Colon (tissue), 2 donors: Measurements from ENCODE around the gene MAP2K7.
"Not testable (repeated sequence)": the region's sequence is repeated elsewhere in the genome, so short reads cannot be mapped to it uniquely, and the experiment has no call there.

ENCODE experiments used
- FAIRE-seq: peaks from 2 replicates; lab custom pipeline; 2012; peaks lifted over from hg19 to GRCh38; lab: Jason Lieb, UNC
- donor health status: control.
- donor health status: control.

The MAP2K7 gene

GRCh38 chr19:7919610-7920518, 16.2 kb downstream of the MAP2K7 start, which contains the start of gene SNAPC2:
TSS of gene SNAPC2 (plus strand) at chr19:7920338. CDS start at chr19:7920367, 29 bp downstream.
- FAIRE-seq, result no peak

- no peak for FAIRE-seq
Measured at GRCh38 chr19:7920519-7921301, 17.0 kb downstream of the MAP2K7 start.

- no peak for FAIRE-seq
Measured at GRCh38 chr19:7921302-7921966, 17.8 kb downstream of the MAP2K7 start.

GRCh38 chr19:7921967-7922835, 18.5 kb downstream of the MAP2K7 start:
- no peak for FAIRE-seq

GRCh38 chr19:7922836-7923195, 19.1 kb downstream of the MAP2K7 start:
- FAIRE-seq, result no peak

- no peak for FAIRE-seq
Measured at GRCh38 chr19:7923295-7924191, 19.9 kb downstream of the MAP2K7 start.

- FAIRE-seq, result no peak
Measured at GRCh38 chr19:7924241-7924640, 20.6 kb downstream of the MAP2K7 start.

- no peak for FAIRE-seq
Measured at GRCh38 chr19:7924651-7925170, 21.0 kb downstream of the MAP2K7 start.

- no peak for FAIRE-seq
Measured at GRCh38 chr19:7925171-7925851, 21.6 kb downstream of the MAP2K7 start.

GRCh38 chr19:7926021-7926726, 22.5 kb downstream of the MAP2K7 start, which contains the start of gene CTXN1:
TSS of gene CTXN1 (minus strand) at chr19:7926135. CDS start at chr19:7925538, 597 bp downstream.
- FAIRE-seq, result no peak

GRCh38 chr19:7926727-7927604, 23.3 kb downstream of the MAP2K7 start:
- FAIRE-seq, result no peak

GRCh38 chr19:7927605-7928333, 24.1 kb downstream of the MAP2K7 start:
- no peak for FAIRE-seq

GRCh38 chr19:7928334-7928706, 24.6 kb downstream of the MAP2K7 start:
- no peak for FAIRE-seq

- no peak for FAIRE-seq
Measured at GRCh38 chr19:7928741-7929701, 25.3 kb downstream of the MAP2K7 start.

GRCh38 chr19:7930030-7930429, 26.4 kb downstream of the MAP2K7 start:
- not testable (repeated sequence) for FAIRE-seq

GRCh38 chr19:7930765-7931164, 27.1 kb downstream of the MAP2K7 start:
- no peak for FAIRE-seq
